ENCODE data around the gene ADAMTSL2.

Gene ADAMTSL2

DNA sequence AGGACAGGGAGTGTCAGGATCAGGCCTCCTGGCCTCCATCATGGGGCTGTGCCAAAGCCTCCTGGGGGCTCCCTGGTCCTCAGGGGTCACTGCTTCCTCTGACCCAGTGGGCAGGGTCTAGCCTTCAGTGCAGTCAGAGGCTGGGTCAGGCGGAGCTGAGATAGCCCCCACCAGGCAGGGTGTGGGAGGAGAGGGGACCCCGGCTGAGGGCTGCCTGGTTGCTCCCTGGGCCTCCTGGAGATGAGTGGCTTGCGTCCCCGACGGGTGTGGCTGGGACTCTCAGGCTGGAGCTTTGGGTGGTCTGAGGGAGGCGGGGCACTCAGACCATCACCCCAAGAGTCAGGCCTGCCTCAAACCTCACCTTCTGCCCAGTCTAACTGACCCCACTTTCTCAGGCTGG is 53.0 kb downstream of the ADAMTSL2 start:
- DNase-seq (ENCODE audit: low read depth in 3 of 3): no peak

DNA sequence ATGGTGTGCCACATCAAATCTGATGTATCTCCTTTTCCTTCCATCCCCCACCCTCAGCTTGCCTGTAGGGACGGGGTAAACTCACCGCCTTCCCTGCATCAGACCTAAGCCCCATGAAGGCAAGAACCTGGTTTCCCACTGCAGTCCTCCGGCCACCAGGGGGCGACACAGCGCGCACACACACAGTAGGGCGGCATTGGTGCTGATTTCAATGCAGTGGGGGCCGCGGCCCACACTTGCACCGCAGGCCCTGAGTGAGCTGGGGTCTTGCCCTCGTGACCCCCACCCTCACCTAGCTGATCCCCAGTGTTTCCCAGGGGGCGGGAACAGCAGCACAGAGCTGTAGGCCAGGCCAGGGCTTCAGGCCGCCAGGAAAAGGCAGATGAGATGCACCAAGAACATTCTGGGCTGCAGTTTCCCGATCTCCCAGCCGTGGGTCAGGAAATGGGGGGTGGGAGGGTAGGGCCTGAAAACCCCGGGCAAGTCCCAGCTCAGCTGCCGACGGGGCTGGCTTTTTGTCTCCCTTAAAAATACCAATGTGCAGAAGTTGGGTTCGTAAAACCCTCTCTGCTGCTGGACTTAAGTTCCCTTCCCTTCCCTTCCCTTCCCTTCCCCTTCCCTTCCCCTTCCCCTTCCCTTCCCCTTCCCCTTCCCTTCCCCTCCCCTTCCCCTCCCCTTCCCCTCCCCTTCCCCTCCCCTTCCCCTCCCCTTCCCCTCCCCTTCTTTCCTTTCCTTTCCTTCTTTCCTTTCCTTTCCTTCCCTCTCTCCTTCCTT is 55.1 kb downstream of the ADAMTSL2 start:
- DNase-seq (ENCODE audit: low read depth in 3 of 3): peak; percentile 20 to 42 (median 25)

DNA sequence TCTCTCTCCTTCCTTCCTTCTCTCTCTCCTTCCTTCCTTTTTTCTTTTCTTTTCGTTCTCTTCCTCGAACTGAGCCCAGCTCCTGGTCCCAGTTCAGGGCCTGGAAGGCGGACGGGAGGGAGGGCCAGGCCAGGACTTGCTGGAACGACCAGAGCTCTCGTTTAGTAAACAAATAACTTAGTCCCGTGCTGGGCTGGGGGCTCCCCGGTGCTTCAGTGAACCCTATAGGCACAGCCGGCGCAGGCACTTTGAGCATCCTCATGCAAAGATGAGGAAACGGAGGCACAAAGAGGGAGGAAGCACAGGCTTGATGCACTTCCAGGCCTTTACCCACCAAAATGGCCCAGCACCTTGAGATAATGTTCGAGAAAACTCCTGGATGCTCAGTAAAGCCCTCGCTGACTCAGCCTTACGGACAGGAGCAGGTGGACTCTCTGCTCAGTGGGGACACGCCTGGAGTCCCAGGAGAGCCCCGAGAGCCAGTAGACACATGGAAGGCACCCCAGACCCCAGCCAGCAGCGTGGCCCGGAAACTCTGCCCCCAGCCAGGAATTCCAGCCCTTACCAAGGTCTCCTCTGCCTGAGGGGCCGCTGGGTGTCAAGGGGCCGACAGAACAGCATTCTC is 55.8 kb downstream of the ADAMTSL2 start:
- DNase-seq (ENCODE audit: low read depth in 3 of 3): no peak

DNA sequence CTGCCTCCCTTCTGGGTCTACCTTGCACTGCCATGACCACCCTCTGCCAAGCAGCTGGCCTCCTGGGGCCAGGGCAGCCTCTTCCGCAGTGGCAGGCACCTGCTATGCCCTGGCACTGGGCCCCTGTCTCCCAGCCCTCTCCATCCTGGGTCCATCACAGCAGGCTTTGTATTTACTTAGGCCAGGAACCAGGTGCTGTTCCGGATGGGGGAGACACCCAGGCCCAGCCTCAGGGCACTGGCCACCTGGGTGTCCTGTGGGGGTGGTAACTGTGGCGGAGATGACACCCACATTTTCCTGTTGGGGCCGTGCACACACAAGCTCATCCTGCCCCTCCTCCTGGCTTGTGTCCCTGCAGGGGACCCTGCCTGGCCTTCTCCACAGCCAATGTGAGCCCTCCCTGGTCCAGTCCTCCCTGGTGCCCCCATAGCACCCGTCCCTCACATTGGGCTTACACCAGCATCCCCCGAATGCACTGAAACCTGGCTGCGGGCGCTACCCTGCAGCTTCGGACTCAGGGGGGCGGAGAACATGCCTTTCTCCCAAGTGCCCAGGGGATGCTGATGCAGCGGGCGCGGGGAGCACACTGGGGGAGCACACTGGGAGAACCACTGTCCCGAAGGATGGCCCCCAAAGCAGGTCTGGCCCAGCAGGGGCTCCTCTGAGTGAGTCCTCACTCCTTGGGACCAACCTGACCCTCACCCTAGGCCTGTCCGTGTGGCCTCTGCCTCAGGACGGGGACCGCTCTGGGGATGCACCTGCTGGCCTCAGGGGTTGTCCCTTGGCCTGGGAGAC is 56.8 kb downstream of the ADAMTSL2 start:
- no peak for DNase-seq (ENCODE audit: low read depth in 3 of 3)

DNA sequence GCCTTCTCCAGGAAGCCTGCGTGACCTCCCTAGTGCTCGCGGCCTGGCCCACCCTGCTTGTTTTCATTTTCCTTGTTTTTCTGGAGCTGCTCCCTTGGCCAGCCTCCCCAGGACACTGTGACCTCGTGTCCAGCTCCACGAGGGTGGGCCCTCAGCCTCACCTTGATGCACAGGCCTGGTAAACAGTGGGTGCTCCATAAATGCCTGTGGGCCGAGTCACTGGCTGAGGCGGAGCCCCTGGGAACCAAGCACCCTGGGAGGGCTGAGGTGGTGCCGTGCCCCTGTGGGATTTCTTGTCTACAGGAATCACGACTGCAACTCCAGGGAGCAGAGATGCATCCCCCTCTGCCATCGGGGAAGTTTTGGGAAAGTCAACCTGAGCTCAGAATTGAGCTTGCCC is 57.5 kb downstream of the ADAMTSL2 start:
- no peak for DNase-seq (ENCODE audit: low read depth in 3 of 3)

DNA sequence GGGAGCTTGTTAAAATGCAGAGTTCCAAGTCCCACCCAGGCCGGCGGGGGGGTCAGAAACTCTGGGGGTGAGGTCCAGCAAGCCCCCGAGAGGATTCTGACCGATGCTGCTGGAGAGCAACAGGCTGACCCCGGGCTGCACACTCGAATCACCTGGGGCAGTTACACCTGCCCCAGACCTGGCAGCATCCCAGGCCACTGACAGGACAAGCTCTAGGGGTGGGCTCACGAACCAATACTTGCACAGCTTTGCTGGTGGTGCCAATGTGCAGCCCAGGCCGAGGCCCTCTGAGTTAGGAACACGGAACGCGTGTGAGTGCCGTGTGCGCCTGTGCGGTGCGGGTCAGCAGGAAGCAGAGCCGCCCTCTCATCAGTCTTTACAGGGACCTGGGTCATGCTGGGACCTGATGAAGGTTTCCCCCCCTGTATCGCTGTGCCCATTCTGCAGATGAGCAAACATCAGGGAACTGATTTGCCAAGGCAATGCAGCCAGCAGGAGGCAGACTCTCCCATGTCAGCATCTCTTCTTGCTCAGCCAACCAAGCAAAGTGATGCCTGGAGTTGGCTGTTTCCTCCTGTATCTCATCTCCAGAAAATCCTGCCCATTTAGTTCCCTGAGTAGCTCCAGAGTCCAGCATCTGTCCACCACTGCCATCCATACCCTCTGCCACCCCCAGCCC is 58.4 kb downstream of the ADAMTSL2 start:
- DNase-seq (ENCODE audit: low read depth in 3 of 3): peak in 1 of 3 experiments; percentile 20

DNA sequence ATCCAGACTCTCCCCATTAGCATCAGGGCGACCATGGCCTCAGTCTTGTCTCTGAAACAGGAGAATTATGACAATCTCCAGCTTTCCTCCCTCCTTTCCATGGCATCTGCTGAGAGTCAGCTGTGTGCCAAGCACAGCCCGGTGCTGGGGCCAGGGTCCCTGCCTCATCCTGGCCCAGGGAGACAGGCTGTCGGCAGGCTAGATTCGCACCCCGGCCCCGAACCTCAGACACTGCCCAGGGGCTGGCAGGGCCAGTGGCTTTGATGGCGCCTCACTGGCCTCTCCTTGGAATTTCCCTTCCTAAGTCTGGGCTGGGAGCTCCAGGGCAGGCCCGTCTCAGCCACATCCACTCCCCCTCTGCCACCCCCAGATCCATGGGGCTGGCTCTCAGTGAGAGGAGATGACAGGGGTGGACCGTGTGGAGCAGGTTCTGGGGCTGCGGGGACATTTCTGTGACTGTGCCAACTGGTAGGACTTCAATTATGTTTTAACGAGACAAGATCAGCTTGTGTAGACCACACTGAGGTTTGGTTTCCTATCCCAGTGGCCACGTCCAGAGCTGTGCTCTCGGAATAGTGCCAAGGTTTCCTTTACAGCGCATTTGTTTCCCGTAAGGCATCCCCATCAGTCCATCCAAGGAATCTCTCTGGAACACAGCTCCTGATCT is 59.2 kb downstream of the ADAMTSL2 start:
- DNase-seq (ENCODE audit: low read depth in 3 of 3): no peak

DNA sequence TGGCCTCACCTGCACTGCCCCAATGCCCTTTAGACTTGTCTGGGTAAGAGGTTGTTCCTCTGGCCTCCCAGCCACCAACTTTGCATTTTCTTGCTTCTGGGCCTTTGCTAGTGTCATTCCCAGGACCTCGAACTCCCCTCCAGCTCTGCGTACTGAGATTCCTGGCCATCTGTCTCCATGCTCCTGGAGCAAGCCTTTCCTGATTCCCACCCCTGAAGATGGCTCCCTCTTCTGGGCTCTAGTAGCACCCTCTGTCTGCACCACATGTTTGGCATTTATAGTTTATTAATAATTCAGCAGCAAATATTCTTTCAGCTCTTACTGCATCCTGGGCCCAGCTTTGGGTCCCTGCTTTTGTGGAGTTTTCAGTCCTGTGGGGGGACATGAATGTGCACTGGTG is 59.8 kb downstream of the ADAMTSL2 start:
- no peak for DNase-seq (ENCODE audit: low read depth in 3 of 3)

DNA sequence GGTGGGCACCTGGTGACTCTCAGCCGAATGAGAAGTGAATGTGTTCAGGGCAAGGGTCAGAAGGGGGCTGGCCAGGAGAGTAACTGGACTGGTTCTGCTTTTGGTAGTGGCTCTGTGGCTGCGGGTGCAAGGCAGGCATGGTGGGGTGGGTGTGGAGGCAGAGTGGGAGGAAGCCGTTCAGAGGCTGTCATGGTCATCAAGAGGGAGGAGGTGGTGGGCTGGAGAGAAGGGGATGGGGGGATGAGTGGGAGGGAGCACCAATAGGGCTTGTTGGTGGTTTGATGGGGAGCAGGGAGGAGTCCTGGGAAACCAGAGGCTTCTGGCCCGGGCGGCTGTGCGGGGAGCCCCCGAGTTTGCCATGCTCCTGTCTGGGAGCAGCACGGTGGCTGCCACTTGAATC is 61.4 kb downstream of the ADAMTSL2 start:
- no peak for DNase-seq (ENCODE audit: low read depth in 3 of 3)

DNA sequence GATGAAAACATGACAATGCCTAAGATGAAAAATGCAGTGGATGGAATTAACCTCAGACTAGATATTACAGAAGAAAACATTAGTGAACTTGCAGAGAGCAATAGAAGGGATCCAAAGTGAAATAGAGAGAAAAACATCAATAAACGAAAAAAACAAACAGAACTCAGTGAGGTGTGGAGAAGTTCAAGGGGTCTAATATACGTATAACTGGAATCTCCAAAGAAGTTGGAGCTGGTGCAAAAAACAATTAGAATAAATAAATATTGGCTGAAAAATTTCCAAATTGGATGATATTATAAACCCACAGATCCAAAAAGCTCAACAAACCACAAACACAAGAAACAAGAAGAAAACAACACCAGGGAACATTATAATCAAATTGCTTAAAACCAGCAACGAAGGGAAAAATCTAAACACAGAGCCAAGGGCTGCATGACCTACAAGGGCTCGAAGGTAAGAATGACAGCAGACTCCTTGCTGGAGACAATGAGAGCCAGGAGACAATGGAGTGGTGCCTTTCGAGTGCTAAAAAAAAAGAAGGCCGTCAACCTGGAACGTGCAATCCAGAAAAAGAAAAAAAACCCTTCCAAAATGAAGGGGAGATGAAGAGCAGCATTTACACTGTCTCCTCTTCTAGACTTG is 62.9 kb downstream of the ADAMTSL2 start:
- DNase-seq (ENCODE audit: low read depth in 3 of 3): no peak

DNA sequence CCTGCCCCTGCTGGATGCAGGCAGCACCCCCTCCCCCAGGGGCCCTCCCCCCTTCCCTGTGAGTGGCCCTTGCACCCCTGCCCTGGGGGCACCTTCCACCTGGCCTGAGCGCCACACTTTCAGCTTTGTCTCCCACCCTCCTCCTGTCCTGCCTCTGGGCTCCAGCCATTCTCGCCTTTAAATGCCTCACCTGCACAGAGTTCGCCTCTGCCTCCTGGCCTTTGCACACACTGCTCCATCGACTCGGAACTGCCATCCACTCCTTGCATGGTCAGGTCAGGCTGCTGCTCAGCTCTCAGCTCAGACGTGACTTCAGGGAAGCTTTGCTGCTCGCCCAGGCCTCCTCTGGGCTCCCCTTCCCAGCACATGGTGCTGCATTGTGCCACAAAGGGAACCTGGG is 64.5 kb downstream of the ADAMTSL2 start:
- no peak for DNase-seq (ENCODE audit: low read depth in 3 of 3)

DNA sequence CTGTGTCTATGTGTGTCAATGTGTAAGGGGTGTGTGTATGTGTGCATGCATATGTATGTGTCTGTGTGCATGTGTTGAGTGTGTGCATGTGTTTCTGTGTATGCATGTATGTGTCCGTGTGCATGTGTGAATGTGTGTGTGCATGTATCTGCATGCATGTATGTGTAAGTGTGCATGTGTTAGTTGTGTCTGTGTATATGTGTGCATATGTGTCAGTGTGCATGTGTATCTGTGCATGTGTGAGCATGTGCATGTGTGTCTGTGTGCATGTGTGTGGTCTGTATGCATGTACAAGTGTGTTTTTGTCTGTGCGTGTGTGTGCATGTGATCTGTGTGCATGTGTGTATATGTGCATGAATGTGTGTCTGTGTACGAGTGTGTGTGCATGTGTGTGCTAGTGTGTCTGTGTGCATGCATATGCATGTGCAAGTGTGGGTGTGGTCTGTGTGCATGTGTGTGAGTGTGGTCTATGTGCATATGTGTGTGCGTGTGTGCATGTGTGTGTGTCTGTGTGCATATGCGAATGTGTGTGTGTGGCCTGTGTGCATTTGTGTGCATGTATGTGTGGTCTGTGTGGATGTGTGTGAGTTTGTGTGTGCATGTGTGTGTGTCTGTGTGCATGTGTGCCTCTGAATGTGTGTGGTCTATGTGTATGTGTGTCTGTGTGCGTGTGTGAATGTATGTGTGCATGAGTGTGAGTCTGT is 65.1 kb downstream of the ADAMTSL2 start:
- DNase-seq (ENCODE audit: low read depth in 3 of 3): no peak

DNA sequence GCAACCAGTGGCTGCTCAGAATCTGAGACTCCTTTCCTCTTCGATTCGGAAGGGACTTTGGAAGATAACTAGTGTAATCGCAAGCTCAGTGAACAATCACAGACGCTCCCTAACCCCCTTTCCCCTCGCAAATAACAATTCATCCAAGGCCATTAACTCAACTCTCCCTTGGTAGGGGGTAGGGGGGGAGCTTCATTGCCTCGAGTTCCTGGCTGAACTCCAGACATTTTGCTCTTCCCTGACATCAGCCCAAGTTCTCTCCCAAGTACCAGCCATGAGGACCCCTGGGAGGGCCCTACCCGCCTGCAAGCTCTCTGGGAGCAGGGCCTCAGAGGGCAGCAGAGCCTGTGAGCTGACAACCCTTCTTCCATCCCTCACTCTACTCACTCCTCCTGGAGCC is 66.2 kb downstream of the ADAMTSL2 start:
- no peak for DNase-seq (ENCODE audit: low read depth in 3 of 3)

DNA sequence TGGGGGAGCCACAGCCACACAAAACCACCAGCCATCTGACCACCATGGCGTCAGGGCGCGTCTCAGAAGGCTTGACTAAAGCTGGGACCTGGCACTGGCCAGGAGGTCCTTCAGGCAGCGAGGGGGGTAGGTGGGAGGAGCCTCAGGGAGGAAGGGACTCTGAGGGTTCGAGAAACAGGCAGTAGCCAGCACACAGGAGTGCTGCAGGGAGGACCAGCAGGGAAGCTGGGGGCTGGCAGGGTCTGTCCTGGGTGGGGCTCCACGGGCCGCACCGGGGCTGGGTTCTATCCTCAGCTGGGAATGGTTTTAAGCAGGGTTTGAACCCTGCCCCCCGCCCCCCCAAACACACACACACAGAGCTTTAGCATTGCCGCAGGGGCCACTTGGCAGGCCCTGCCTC is 67.2 kb downstream of the ADAMTSL2 start:
- DNase-seq (ENCODE audit: low read depth in 3 of 3): no peak

DNA sequence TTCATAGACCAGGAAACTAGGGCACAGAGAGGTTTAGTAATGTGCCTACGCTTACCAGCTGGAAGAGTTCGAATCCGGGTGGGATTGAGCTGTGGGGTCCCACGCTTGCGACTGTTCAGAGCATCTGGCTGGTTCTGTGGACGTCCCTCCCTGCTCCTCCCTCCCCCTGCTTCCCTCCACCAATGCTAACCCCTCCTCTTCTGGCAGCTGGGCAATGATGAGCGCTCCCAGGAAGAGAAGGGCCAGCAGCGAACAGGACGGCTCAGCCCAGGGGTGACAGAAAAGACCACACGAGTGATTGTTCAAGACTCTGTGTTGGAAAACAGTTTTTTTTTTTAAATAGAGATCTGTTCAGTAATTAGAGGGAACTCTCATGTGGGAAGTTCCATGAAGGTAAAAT is 67.8 kb downstream of the ADAMTSL2 start:
- DNase-seq (ENCODE audit: low read depth in 3 of 3): no peak

DNA sequence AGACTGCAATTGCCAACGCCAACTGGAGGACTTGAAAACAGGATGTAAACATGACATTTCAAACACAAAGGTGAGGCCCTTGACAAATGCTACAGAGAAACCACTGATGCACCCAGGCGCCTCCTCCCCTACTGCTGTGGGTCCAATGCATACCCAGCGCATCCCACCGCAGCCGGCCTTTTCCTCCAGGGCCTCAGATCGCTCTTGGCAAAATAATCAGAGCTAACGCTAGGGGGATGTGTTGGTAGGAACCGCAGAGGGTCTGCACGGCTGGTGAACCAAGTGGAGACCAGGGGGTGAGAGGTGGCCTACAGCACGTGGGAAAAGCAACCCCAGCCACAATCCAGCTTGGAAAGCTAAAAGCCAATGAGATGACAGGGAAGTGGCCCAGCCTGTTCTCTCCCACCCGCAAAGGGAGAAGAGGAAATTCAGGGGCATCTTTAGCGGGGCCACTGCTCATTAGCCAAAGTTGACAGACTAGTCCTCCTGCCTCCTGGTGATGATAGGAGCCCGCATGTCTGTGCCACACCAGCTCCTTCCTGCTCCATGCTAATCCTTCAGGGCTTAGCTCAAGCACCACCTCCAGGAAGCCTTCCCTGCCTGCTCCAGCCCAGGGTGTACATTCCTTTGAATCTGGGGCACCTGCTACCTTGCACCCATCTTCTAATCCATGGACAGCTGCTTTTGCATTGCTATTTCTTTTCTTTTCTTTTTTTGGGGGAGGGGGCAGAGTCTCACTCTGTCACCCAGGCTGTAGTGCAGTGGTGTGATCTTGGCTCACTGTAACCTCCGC is 68.8 kb downstream of the ADAMTSL2 start:
- DNase-seq (ENCODE audit: low read depth in 3 of 3): no peak

DNA sequence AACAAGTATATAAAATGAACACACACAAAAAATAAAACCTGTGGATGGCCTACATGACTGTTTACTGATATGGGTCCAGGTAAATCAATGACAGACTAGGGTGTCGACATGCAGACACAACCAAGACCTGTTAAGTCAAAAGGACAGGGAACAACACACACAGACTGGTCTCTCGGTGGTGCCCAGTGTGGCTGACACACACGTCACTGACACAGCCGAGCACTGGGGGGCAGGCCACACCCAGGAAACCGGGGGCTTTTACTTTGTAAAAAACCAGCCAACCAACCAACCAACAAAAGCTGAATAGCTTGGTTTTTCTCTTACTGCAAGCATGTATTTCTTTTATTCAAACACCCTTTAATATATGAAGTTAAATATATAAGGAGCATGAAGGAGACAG is 69.7 kb downstream of the ADAMTSL2 start:
- peak in 1 of 3 experiments; percentile 18 for DNase-seq (ENCODE audit: low read depth in 3 of 3)

DNA sequence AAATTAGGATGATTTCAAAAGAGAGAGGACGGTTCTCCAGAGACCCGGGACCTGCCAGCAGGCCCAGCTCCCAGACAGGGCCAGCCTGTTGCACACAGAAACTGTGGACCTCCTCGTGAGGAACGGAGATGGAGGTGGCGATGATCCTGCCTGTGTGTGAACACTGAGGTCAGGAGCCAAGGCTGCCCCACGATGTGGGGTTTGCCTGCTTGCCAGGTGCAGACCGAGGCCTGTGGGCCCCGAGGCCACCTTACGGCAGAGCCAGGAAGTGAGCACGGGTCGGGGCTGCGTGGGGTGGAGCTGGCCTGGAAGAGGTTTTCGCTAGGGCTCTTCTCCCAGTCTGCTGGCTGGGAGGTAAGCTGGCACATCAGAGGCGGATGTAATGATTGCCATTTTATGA is 70.4 kb downstream of the ADAMTSL2 start:
- DNase-seq (ENCODE audit: low read depth in 3 of 3): no peak

DNA sequence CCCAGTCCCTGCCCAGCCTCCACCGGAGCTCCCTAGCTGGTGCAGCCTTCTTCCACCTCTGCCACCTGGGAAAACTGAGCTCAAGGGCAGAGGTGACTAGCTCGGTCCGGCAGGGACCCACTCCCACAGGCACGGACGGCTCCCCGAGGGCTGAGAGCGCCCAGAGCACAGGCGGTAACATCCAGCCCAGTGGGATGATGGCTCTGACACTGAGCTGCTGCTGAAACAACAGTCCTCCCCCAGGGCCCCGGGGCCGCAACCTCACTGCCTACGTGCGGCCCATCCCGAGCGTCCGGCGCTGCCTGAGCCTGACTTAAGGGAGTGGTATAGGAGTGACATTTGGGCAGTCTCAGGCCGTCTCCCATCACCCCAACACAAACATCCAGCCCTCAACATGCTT is 70.9 kb downstream of the ADAMTSL2 start:
- no peak for DNase-seq (ENCODE audit: low read depth in 3 of 3)

All from stimulated activated CD4-positive, alpha-beta T cell treated with anti-CD3 and anti-CD28 coated beads, TNF-alpha, amount 100 ng/mL, for 24 hours (primary cell).